ENCODE data around the gene PRR14L.

PRR14L gene

GRCh38 chr22:31637891-31638618, 111.9 kb downstream of the PRR14L start:
- no peak for DNase-seq

GRCh38 chr22:31637447-31637890, 112.5 kb downstream of the PRR14L start:
- no peak for DNase-seq

GRCh38 chr22:31635638-31636306, 114.2 kb downstream of the PRR14L start:
- no peak for DNase-seq

- no peak for DNase-seq
Observed at GRCh38 chr22:31631436-31631835, 118.5 kb downstream of the PRR14L start.
